ENCODE data around the gene ST6GAL1.

DNA sequence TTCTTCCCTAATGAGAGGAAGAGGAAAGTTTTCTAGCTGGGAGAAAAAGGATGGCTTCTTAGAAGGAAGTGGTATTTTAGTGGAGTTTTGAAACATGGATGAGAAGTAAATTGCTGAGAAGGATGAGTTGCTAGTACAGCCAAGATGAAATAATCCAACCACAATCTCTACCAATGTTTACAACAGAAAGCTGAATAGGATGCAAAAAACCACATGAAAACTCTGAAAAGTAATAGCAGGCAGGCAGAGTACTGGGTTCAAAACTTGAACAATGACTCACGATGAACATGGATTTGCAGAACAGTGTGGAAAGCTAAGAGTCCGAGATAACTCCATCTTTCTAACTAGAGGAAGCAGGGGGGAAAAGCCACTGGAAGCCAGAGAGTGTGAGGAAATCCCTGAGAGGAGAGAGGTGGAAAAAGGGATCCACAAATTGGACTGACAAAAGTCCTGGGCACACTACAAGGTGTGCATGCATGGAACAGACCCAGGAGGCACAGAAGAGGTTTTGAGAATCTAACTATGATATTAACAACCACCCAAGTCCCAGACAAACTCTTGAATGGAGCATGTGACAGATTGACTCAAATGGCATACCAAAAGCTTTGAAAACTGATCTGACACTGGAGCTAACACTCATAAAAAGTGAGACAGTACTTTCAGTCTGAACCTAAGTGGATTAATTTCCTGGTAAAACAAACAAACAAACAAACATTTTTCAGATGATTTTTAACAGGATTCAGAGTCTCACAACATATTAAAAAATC lies 76.7 kb downstream of the ST6GAL1 start:
- TF ChIP-seq, protein P1, sequence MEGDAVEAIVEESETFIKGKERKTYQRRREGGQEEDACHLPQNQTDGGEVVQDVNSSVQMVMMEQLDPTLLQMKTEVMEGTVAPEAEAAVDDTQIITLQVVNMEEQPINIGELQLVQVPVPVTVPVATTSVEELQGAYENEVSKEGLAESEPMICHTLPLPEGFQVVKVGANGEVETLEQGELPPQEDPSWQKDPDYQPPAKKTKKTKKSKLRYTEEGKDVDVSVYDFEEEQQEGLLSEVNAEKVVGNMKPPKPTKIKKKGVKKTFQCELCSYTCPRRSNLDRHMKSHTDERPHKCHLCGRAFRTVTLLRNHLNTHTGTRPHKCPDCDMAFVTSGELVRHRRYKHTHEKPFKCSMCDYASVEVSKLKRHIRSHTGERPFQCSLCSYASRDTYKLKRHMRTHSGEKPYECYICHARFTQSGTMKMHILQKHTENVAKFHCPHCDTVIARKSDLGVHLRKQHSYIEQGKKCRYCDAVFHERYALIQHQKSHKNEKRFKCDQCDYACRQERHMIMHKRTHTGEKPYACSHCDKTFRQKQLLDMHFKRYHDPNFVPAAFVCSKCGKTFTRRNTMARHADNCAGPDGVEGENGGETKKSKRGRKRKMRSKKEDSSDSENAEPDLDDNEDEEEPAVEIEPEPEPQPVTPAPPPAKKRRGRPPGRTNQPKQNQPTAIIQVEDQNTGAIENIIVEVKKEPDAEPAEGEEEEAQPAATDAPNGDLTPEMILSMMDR (conservative IDR thresholded peaks at IDR 0.05; ENCODE audit: low read depth, low read length) = no peak
- TF ChIP-seq EZH2 (IDR thresholded peaks at IDR 0.05; ENCODE audit: borderline replicate concordance, low read depth, low read length, poor library complexity, severe bottlenecking) = no peak

Measured in A673 (cell line).